ENCODE data around the gene SMYD2.

Gene SMYD2

DNA sequence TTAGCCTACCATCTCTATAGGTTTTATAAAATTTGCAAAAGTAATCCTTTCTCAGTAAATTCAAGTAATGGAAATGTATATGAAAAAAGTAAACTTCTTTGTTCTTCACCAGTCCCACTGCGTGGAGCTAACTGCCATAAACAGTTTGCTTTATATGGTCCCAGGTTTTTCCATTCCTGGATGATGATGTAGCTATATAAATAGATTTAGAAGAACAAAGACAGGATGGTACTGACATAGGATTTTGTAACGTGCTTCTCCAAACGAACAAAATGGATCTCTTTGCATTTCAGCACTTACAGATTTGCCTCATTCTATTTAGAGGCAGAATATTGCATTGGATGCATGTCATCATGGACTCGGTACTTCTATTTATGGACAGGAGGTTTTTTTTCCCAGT, 57.3 kb downstream of the SMYD2 start:
- Histone ChIP-seq H3K4me1 (ENCODE audit: control insufficient read depth, insufficient read depth, low read length) (peaks cover 9% of the 10 kb centered on the region), H3K9ac (ENCODE audit: low read depth, low read length) (no peak overlapping the region), H3K36me3 (ENCODE audit: control insufficient read depth, insufficient read depth, low read length) (peaks cover 2% of the 10 kb centered on the region), H3K27me3 (ENCODE audit: control insufficient read depth, insufficient read depth, low read length) (no peaks in the 10 kb centered on the region), H3K4me3 (ENCODE audit: low read depth, low read length) (no peak overlapping the region), H3K9me3 (ENCODE audit: control insufficient read depth, insufficient read depth, low read length) (no peaks in the 10 kb centered on the region)

DNA sequence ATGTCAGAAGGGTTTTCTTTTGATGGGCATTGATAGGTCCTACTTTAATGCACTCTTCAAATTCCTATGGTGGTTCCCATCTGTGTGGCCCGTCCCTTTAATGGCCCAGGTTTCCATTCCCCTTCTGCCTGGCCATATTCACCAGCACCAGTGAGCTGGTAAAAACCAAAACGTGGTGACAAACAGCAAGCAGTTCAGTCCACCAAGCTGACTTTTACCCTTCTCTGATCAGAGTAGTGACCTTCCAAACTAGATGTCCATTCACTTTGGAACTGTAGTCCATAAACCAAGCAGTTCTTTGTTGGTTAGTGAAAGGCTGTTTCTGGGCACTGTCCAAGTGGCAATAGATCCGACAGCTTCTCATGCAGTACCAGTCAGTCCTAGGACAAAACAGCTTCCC, 60.5 kb downstream of the SMYD2 start:
- no peak overlapping the region for H3K9ac ChIP-seq (ENCODE audit: low read depth, low read length)
- peaks cover 2% of the 10 kb centered on the region for H3K36me3 ChIP-seq (ENCODE audit: control insufficient read depth, insufficient read depth, low read length)
- no peaks in the 10 kb centered on the region for H3K27me3 ChIP-seq (ENCODE audit: control insufficient read depth, insufficient read depth, low read length)
- no peak overlapping the region for H3K4me3 ChIP-seq (ENCODE audit: low read depth, low read length)
- peaks cover 9% of the 10 kb centered on the region for H3K4me1 ChIP-seq (ENCODE audit: control insufficient read depth, insufficient read depth, low read length)
- H3K9me3 ChIP-seq (ENCODE audit: control insufficient read depth, insufficient read depth, low read length): no peaks in the 10 kb centered on the region

DNA sequence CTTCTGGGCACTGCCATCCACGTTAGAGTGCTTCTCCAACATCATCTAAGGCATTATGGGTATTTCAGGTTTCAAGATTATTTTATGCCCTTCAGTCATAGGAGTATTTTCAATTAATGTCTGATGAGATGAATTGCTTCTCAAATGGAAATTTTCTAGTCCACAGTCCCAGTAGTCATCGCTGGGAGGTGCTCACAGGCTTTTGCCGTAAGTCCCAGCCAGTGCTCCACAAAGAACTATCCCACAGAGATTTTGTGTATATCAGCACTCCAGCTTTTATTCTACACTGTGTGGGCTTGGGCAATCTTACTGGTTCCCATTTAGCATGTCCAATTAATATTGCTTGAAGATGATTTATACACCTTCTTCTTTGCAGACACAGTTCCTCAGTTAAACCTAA, 61.0 kb downstream of the SMYD2 start:
- Histone ChIP-seq H3K4me3 (ENCODE audit: low read depth, low read length) (no peak overlapping the region), H3K4me1 (ENCODE audit: control insufficient read depth, insufficient read depth, low read length) (peaks cover 9% of the 10 kb centered on the region), H3K9me3 (ENCODE audit: control insufficient read depth, insufficient read depth, low read length) (no peaks in the 10 kb centered on the region), H3K9ac (ENCODE audit: low read depth, low read length) (no peak overlapping the region), H3K36me3 (ENCODE audit: control insufficient read depth, insufficient read depth, low read length) (peaks cover 2% of the 10 kb centered on the region), H3K27me3 (ENCODE audit: control insufficient read depth, insufficient read depth, low read length) (no peaks in the 10 kb centered on the region)

DNA sequence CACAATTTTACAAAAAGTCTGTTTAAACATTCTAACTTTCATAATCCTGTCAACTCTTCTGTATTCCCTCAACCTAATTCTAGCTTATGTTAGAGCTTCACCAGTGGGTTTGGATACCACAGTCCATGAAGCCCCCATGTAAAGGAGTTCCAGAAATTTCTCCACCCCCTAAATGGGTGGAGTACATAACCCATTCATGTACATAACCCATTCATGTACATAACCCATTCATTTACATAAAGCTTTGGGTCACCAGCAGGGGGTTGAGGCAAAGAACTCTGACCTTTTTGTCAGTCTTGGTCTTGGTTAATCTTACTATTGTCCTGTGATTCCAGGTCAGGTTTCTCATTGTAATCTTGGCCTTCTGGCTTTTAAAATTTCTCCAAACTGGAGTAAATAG, 61.6 kb downstream of the SMYD2 start:
- H3K36me3 ChIP-seq (ENCODE audit: control insufficient read depth, insufficient read depth, low read length): peaks cover 2% of the 10 kb centered on the region

DNA sequence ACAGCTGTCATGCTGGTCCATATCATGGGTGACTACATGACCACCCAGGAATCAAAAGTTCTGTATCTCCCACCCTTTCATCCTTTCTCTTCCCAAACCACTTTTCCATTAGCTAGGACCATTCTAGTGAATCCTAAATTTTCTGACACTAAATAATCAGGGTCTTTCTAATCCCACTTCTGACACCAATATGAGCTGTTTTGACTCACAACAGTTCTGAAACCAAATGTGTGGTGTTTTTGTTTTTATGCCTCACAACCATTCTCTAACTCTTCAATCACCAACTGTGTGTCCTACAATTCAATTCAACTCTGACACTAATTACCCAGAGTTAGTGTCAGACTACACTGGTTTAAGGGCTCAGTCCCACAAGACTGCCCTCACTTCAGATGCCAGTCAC, 63.9 kb downstream of the SMYD2 start:
- Histone ChIP-seq H3K9me3 (ENCODE audit: control insufficient read depth, insufficient read depth, low read length) (no peaks in the 10 kb centered on the region), H3K9ac (ENCODE audit: low read depth, low read length) (no peak overlapping the region), H3K4me3 (ENCODE audit: low read depth, low read length) (no peak overlapping the region), H3K36me3 (ENCODE audit: control insufficient read depth, insufficient read depth, low read length) (peaks cover 2% of the 10 kb centered on the region), H3K27me3 (ENCODE audit: control insufficient read depth, insufficient read depth, low read length) (no peaks in the 10 kb centered on the region), H3K4me1 (ENCODE audit: control insufficient read depth, insufficient read depth, low read length) (peaks cover 5% of the 10 kb centered on the region)

More for the DNA sequence above, 61.6 kb downstream of the SMYD2 start:
- Histone ChIP-seq H3K9me3 (ENCODE audit: control insufficient read depth, insufficient read depth, low read length) (no peaks in the 10 kb centered on the region), H3K9ac (ENCODE audit: low read depth, low read length) (no peak overlapping the region), H3K27me3 (ENCODE audit: control insufficient read depth, insufficient read depth, low read length) (no peaks in the 10 kb centered on the region), H3K4me3 (ENCODE audit: low read depth, low read length) (no peak overlapping the region), H3K4me1 (ENCODE audit: control insufficient read depth, insufficient read depth, low read length) (peaks cover 9% of the 10 kb centered on the region)

DNA sequence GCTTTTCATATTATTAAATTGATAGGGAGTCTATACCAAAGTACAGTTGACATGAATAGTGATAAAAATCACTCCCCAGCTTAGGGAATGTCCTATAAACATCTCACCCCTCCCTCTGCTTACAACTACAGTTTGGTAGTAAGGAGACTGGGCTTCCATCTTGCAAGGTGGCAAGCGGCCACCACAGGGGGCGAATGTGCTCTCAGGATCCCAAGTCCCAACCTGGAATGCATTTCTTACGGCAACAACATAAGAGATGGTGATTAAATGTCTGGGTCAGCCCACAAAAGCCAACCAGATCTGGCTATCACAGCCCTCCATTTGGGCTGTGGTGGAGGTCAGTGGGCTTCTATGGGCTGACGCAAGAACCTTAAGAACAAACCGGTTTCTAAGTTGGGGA, 68.0 kb downstream of the SMYD2 start:
- Histone ChIP-seq H3K9me3 (ENCODE audit: control insufficient read depth, insufficient read depth, low read length) (no peaks in the 10 kb centered on the region), H3K4me1 (ENCODE audit: control insufficient read depth, insufficient read depth, low read length) (peaks cover 4% of the 10 kb centered on the region), H3K36me3 (ENCODE audit: control insufficient read depth, insufficient read depth, low read length) (peaks cover 2% of the 10 kb centered on the region), H3K9ac (ENCODE audit: low read depth, low read length) (no peak overlapping the region), H3K27me3 (ENCODE audit: control insufficient read depth, insufficient read depth, low read length) (no peaks in the 10 kb centered on the region), H3K4me3 (ENCODE audit: low read depth, low read length) (no peak overlapping the region)

DNA sequence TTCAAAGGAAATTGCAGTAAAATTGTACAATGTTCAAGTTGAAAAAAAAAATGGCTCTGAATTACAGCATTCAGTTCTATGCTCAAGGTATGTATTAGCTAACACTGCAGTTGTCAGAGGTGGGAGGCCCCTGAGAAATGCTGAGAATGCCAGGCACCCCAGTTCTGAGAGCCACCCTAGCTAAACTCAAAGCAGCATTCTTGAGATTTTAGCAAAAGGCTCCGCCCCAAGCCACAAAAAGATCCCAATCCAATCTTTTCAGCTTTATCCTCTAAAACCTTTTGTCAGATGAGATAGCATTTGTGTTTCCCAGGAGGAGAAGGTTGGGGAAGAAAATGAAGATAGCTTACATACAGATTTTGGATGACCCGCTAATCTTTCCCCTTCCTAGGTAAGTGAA, 68.8 kb downstream of the SMYD2 start:
- Histone ChIP-seq H3K9me3 (ENCODE audit: control insufficient read depth, insufficient read depth, low read length) (no peaks in the 10 kb centered on the region), H3K27me3 (ENCODE audit: control insufficient read depth, insufficient read depth, low read length) (no peaks in the 10 kb centered on the region), H3K36me3 (ENCODE audit: control insufficient read depth, insufficient read depth, low read length) (peaks cover 2% of the 10 kb centered on the region), H3K4me1 (ENCODE audit: control insufficient read depth, insufficient read depth, low read length) (peaks cover 4% of the 10 kb centered on the region), H3K9ac (ENCODE audit: low read depth, low read length) (no peak overlapping the region), H3K4me3 (ENCODE audit: low read depth, low read length) (no peak overlapping the region)

DNA sequence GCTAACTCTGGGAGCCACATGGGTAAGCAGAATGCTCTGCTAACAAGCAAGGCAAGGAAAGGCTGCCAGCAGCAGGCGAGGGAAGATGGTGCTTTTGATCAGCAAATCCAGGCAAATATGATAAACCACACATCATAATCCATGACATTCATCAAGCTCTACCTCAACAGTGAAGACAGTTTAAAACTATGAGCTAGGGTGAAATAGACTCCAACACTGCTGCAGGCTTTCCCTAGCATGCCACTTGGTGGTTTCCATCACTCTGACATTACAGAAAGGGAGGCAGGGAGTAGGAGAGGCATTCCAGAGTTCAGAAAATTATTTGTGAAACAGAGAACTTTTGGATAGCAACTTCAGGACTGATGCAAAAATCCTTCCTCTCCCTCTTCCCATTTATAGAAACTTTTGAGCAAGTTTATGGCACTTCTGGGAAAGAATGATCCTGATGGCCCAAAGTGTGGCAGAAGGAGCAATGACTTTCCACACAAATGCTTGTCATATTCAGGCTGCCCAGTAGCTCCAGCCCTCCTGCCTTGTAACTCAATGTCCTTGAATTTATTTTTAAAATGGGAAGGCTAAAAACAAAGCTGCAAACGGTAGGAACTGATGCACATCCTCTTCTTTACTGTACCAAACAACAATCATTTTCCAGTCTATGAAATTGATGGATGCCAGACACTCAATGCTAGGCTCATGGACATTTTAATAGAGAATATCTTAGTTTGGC, 70.8 kb downstream of the SMYD2 start:
- Histone ChIP-seq H3K4me1 (ENCODE audit: control insufficient read depth, insufficient read depth, low read length) (peaks cover 4% of the 10 kb centered on the region), H3K9me3 (ENCODE audit: control insufficient read depth, insufficient read depth, low read length) (no peaks in the 10 kb centered on the region), H3K27me3 (ENCODE audit: control insufficient read depth, insufficient read depth, low read length) (no peaks in the 10 kb centered on the region), H3K4me3 (ENCODE audit: low read depth, low read length) (no peak overlapping the region), H3K9ac (ENCODE audit: low read depth, low read length) (no peak overlapping the region), H3K36me3 (ENCODE audit: control insufficient read depth, insufficient read depth, low read length) (peaks cover 2% of the 10 kb centered on the region)

DNA sequence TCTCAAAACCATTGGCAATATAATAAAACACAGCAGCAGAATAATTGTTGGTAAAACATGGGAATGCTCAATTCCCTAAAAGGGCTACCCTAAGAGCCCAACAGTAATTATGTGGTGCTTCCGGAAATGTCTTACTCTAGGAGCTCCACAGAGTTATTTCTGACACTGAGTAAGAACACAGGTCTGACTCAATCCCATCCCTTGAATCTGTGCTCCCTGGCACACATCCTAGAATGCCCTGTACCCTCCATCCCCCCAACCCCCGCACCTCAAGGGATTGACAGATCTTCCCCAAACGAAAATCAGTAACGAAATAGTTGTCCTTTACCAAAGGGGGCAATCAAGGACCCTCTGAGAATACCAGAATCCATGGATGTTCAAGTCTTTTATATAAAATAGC, 71.9 kb downstream of the SMYD2 start:
- Histone ChIP-seq H3K36me3 (ENCODE audit: control insufficient read depth, insufficient read depth, low read length) (peaks cover 5% of the 10 kb centered on the region), H3K9me3 (ENCODE audit: control insufficient read depth, insufficient read depth, low read length) (no peaks in the 10 kb centered on the region), H3K4me1 (ENCODE audit: control insufficient read depth, insufficient read depth, low read length) (peaks cover 4% of the 10 kb centered on the region), H3K4me3 (ENCODE audit: low read depth, low read length) (no peak overlapping the region), H3K27me3 (ENCODE audit: control insufficient read depth, insufficient read depth, low read length) (no peaks in the 10 kb centered on the region), H3K9ac (ENCODE audit: low read depth, low read length) (no peak overlapping the region)

DNA sequence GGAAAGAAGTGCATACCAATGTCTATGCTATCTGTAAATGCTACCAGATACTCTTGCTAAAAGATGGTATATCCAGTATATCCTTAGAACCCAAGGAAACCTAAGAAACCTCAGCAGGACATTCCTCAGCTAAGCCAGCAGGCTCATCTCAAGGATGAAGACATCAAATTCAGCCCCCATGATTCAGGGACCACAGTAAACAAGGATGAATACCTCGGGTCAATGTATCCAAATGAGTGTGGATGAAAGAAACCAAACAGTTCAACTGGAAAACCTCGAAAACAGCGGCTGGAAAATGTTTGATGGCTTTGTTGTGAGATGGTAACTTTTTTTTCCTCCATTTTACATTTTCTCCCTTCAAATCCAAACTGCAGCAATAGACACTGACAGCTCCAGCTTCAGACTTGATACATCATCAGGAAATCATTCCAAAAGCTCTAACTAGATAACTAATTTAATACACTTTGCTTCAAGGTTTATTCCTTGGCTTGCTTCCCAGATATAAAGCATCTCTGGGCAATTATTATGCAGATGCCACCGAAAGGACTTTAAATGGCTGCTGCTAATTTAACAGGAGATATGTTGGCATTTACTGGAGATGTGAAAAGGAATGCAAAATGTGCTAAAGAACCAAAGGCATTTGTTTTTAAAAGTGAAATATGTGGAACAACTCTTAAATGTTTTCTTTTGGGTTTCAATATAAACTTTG, 73.6 kb downstream of the SMYD2 start:
- H3K9me3 ChIP-seq (ENCODE audit: control insufficient read depth, insufficient read depth, low read length): no peaks in the 10 kb centered on the region
- H3K36me3 ChIP-seq (ENCODE audit: control insufficient read depth, insufficient read depth, low read length): peaks cover 8% of the 10 kb centered on the region
- H3K4me3 ChIP-seq (ENCODE audit: low read depth, low read length): no peak overlapping the region
- no peaks in the 10 kb centered on the region for H3K27me3 ChIP-seq (ENCODE audit: control insufficient read depth, insufficient read depth, low read length)
- no peak overlapping the region for H3K9ac ChIP-seq (ENCODE audit: low read depth, low read length)
- H3K4me1 ChIP-seq (ENCODE audit: control insufficient read depth, insufficient read depth, low read length): peaks cover 1% of the 10 kb centered on the region

DNA sequence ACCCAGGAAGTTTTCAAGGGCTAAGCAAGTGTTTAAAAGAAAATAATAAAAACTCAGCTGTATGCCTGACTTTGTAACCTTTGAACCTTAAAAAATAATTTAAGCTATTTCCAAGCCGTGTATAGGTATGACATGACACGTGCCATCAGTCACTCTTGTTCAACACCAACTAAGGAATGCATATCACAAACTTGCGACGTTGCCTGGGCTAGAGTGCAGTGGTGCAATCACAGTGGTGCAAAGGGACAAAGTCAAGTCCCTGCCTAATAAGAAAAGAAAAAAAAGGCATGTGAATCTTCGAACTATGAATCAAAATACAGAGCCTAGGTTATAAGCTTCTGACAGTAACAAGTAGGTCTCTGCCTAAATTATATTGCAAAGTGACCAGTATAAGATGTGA, 79.2 kb downstream of the SMYD2 start:
- Histone ChIP-seq H3K27me3 (ENCODE audit: control insufficient read depth, insufficient read depth, low read length) (no peaks in the 10 kb centered on the region), H3K4me3 (ENCODE audit: low read depth, low read length) (no peak overlapping the region), H3K4me1 (ENCODE audit: control insufficient read depth, insufficient read depth, low read length) (no peaks in the 10 kb centered on the region), H3K9me3 (ENCODE audit: control insufficient read depth, insufficient read depth, low read length) (no peaks in the 10 kb centered on the region), H3K36me3 (ENCODE audit: control insufficient read depth, insufficient read depth, low read length) (peaks cover 17% of the 10 kb centered on the region), H3K9ac (ENCODE audit: low read depth, low read length) (no peak overlapping the region)

DNA sequence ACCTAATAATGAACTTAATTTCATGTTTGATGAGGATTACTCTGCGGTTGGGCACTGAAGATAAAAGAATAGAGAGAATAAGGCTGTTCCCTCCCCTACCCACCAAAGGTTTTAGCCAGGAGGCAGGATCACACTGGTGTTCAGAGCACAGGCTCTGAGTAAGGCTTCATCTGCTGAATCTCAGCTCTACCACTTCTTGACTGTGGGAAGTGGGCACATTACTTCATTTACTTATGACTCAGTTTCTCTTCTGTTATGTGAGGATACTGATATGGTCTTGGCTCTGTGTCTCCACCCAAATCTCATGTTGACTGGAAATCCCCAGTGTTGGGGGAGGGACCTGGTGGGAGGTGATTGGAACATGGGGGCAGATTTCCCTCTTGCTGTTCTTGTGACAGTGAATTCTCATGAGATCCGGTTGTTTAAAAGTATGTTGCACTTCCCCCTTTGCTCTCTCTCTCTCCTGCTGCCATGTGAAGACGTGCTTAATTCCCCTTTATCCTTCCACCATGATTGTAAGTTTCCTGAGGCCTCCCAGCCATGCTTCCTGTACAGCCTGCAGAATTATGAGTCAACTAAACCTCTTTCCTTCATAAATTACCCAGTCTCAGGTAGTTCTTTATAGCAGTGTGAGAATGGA, 79.7 kb downstream of the SMYD2 start:
- H3K9ac ChIP-seq (ENCODE audit: low read depth, low read length): no peak overlapping the region
- H3K27me3 ChIP-seq (ENCODE audit: control insufficient read depth, insufficient read depth, low read length): no peaks in the 10 kb centered on the region
- peaks cover 17% of the 10 kb centered on the region for H3K36me3 ChIP-seq (ENCODE audit: control insufficient read depth, insufficient read depth, low read length)
- H3K4me1 ChIP-seq (ENCODE audit: control insufficient read depth, insufficient read depth, low read length): no peaks in the 10 kb centered on the region
- H3K9me3 ChIP-seq (ENCODE audit: control insufficient read depth, insufficient read depth, low read length): no peaks in the 10 kb centered on the region
- no peak overlapping the region for H3K4me3 ChIP-seq (ENCODE audit: low read depth, low read length)
